GM21360 (cell line): ENCODE data around the gene DHX30.
"Not testable (repeated sequence)": the region's sequence is repeated elsewhere in the genome, so short reads cannot be mapped to it uniquely, and the experiment has no call there.

Source experiments
- ATAC-seq: cut with Tn5 transposase; IDR thresholded peaks from one replicate; pipeline ENCODE4 v1.9.1; 2021; ENCODE audit warnings: mild to moderate bottlenecking, moderate library complexity; ENCODE audit not compliant: unreplicated experiment

Gene DHX30

DNA sequence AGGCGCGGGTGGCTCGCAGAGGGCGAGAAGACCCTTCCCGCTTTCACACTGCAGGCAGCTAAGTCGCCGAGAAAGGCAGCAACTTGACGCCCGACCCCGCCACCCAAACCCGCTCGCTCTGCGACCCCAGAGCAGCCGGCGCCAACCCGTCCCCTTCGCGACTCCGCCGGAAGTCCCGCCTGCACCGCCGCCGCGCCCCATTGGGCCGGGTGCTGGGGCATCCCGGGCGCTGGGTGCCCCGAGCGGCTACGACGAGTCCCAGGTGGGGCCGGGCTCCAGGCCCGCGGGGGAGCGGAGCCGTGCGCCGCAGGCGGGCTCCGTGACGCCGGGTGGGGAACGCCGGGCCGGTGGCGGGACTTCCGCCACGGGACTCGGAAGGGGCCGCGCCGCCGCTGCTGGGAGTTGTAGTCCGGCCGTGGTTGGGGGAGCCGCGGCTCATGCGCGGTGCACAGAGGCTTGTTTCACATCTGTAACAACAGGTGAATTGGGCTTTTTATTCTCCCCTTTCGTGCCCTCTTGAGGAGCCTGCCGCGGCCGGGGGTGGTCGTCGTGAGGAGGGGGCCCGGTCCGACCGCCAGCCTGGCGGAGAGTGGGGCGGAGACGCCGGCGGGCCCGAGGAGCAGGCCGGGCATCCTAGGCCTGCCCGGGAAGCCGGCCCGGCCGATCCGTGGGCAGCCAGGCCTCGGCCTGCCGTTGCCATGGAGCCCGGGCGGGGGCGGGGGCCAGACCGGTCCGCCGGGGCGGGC is at the start of gene DHX30:
TSS of gene DHX30 (plus strand) at position 405 of the 746 bp plus-strand sequence. CDS start 7,546 bp downstream, outside the sequence.
- peak; percentile 69 for ATAC-seq

- ATAC-seq = no peak
These were observed 44.5 kb upstream of the DHX30 start for GRCh38 chr3:47758261-47759025.

- not testable (repeated sequence) for ATAC-seq
These were observed 42.7 kb upstream of the DHX30 start for GRCh38 chr3:47760207-47760606.

- ATAC-seq = no peak
These were observed 41.9 kb upstream of the DHX30 start for GRCh38 chr3:47761046-47761445.

- no peak for ATAC-seq
These were observed 40.7 kb upstream of the DHX30 start for GRCh38 chr3:47762233-47762632.

- no peak for ATAC-seq
These were observed 36.8 kb upstream of the DHX30 start for GRCh38 chr3:47766186-47766585.

GRCh38 chr3:47772047-47772446 is 30.9 kb upstream of the DHX30 start:
- ATAC-seq = no peak

DNA sequence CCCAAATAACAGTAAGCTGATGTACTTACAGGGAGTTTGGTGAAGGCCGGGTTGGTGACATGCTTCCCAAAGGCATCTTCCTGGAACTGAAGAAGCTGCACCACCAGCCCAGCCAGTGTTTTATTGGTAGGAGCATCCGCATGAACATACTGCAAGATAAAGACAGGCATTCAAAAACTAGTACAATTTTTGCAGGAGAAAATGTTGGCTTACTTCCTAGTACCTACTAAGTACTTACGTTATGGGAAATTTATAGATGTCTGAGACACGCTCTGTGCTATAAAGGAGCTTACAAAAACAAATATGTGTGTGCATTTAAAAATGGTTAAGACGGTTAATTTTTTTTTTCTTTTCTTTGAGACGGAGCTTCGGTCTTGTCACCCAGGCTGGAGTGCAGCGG is 30.1 kb upstream of the DHX30 start:
- no peak for ATAC-seq

- ATAC-seq = no peak
These were observed 24.2 kb upstream of the DHX30 start for GRCh38 chr3:47778746-47779145.

DNA sequence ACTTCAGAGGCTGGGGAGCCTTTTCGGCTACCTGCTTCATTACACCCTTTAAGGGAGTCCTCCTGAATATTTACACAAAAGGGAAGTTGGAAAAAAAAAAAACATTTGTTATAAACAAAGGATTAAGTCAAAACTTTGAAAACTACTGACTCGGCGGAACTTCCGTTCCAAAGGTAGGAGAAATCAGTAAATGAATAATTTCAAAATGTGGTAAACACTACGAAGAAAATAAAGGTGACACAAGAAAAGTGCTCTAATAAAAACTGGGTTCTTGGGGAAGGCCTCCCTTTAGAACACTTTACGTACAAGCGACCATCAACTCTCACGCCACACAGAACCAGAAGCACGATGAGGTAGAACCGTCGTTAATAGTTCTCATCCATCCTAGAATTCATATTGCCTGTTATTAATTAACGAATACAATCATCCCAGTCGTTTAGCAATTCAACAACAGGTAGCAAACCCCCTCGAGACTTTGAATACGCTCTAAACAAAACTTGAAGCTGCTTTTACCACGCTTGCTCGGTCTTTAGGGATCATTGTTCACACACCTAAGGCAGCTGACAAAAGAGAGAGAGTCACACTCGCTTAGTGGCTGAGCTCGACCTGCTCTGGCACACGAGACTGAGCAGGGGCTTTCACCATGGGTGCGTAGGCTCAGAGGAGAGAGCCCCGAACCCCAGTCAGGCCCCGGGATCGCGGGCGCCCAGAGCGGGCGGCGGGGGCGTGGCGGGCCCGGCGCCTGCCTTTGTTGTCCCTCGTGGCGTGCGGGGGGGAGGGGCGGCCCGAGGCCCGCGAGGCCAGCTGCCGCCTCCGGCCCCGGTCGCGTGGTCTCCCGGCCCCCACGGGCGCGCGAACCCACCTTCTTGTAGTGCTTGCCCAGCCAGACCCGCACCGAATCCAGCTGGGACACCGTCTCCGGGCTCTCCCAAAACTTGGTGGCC is 21.9 kb upstream of the DHX30 start:
- ATAC-seq = peak; percentile 35

DNA sequence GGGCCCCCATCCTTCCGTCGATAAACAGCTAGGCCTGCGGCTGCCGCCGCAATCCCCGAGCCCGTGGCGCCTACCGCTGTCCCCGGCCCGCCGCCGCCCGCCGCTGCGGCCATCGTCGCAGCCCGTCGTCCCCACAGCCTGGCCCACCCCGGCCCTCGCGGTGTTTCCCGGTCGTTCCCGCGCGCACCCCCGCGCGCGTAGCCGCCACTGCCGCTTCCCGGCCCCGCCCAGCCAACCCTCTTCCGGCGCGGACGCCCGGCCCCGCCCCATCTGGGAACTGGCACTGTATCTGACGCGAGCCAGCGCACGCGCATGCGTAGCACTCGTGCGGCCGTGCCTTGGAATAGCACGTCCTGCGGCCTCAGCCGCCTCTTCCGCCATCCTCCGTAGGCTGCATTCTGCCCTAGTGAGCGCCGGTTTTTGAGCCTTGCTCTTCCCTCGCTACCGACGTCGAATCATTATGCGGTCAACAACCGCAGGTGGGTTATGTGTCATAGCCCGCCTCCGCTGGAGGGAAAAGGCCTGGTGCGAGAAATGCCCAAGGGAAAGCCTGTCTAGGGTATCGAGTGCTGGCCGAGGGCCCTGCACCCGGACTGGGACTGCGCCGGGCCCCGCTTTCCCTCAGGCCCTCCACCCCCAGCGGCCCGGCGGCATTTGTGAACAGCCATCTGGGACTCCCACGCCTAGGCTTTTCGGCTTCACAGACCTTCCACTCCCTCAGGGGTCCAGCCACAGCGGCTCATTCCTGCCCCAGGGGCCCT is 21.1 kb upstream of the DHX30 start, which contains the start of gene SMARCC1:
TSS of gene SMARCC1 (minus strand) at position 209 of the 761 bp plus-strand sequence. CDS start at position 113, 96 bp downstream.
- peak; percentile 70 for ATAC-seq

DNA sequence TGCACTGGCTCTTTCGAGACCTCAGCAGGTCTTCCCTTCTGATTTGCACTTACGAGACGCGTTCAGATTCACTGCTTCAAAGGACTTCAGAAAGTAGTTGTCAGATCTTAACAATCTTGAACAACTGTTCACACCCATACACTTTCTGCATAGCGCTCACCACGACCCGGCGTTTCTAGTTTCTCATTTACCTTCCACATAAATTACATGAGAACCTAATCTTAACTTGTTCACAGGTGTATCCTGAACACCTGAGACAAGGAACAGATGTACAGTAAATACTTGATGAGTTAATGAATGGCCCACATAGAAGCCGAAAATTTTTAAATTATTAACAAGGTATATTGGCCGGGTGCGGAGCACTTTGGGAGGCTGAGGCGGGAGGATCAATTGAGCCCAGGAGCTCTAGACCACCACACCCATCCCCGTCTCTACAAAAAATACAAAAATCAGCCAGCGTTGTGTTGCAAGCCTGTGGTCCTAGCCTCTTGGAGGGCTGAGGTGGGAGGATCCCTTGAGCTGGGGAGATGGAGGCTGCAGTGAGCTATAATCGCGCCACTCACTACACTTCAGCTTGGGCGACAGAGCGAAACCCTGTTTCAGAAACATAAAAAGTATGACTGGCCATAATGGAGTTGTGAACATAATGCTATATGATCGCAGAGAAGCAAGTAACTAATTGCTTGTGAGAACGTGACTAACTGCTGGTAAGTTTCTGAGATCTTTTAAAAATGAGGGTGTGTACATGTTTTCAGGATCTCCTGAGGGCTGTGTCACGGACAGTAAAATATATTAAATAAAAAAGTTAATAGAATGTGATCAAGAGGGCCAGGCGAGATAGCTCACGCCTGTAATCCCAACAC is 20.3 kb upstream of the DHX30 start:
- ATAC-seq = no peak

GRCh38 chr3:47783673-47784072 is 19.3 kb upstream of the DHX30 start:
- ATAC-seq = no peak

DNA sequence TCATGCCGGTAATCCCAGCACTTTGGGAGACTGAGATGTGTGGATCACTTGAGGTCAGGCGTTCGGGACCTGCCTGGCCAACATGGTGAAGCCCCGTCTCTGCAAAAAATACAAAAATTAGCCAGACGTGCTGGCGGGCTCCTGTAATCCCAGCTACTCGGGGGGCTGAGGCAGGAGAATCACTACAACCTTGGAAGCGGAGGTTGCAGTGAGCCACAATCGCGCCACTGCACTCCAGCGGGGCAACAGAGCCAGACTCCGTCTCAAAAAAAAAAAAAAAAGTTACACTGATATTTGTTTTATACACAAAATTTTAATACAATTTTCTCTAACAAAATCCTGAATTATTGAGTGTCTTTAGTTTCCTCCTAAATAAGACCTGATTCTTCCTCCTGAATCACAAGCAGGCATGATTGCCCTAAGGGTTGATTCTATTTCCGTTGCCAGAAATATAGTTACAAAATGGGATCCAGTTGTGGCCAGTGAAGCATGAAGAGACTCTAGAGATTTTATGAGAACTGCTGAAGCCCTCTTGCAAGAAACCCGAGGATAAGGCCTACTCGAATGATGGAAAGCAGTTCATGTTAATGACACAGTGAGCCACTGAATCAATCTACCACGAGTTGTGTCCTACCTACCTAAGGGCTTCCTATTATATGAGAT is 11.6 kb upstream of the DHX30 start:
- ATAC-seq = no peak

GRCh38 chr3:47792699-47793098 is 10.2 kb upstream of the DHX30 start:
- no peak for ATAC-seq

DNA sequence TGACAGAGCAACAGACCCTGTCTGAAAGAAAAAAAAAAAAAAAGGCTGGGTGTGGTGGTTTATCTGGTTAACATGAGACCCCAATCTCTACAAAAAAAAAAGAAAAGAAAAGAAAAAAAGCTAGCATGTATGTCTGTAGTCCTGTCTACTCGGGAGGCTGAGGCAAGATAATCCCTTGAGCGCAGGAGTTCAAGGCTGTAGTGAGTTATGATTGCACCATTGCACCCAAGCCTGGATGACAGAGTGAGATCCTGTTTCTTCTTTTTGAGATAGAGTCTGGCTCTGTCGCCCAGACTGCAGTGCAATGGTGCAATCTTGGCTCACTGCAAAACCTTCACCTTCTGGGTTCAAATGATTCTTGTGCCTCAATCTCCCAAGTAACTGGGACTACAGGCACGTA is 8.4 kb upstream of the DHX30 start:
- ATAC-seq = no peak

GRCh38 chr3:47799733-47800132 is 3.2 kb upstream of the DHX30 start:
- no peak for ATAC-seq

- no peak for ATAC-seq
These were observed 615 bp downstream of the DHX30 start for GRCh38 chr3:47803480-47804025.

GRCh38 chr3:47804577-47804976 is 1.6 kb downstream of the DHX30 start:
- no peak for ATAC-seq
